Measurements from ENCODE around the gene NPR1.

- TF ChIP-seq CTCF (conservative IDR thresholded peaks at IDR 0.05) (no peak), ZFX (IDR thresholded peaks at IDR 0.05) (no peak)
These were observed 18.9 kb downstream of the NPR1 start for GRCh38 chr1:153697191-153698019.

Data from C4-2B (cell line).